SK-N-SH (cell line): ENCODE data around the gene ADCY1. TPM values are rescaled to one million over a fixed set of nuclear protein-coding genes. Genes with fewer than 3 reads are reported as not detected.
A peak's percentile ranks its signal among the peaks of the same experiment; 100 is the strongest.
"Not testable (repeated sequence)": the region's sequence is repeated elsewhere in the genome, so short reads cannot be mapped to it uniquely, and the experiment has no call there.

ENCODE experiments used
- CTCF ChIA-PET: fragments of 300-600, 350-600 bp; formaldehyde crosslinking; extraction: SDS; loops from one replicate; lab custom pipeline; 2021; lab: Yijun Ruan, JAX
- POLR2A ChIA-PET: fragments of 350-600 bp; sonication (Branson Sonifier 250); formaldehyde crosslinking; extraction: SDS; loops from one replicate; lab custom pipeline; 2020; ENCODE audit warnings: antibody characterized with exemption, inconsistent platforms; lab: Yijun Ruan, JAX
- DNase-seq: peaks from one replicate; pipeline ENCODE4 v3.0.0; 2012
- H2AFZ ChIP-seq: fragments of 200-600 bp; sonication (generic); 2 replicates; pipeline ENCODE4 v1.8.1; 2016; ENCODE audit warnings: antibody characterized with exemption, mild to moderate bottlenecking, low read depth
- H3F3A ChIP-seq: fragments of 200-600 bp; sonication (generic); replicated peaks from 2 replicates; pipeline ENCODE3; 2016; ENCODE audit warnings: antibody characterized with exemption, mild to moderate bottlenecking; ENCODE audit not compliant: insufficient read depth
- H3K27ac ChIP-seq, 2 experiments: fragments of 200-500 bp in 1 of 2; fragments of 200-600 bp in 1 of 2; sonication (Bioruptor generic) in 1 of 2; sonication (generic), shearing (Covaris generic) in 1 of 2; 2 replicates each; pipeline versions ENCODE4 v1.5.1 to v1.6.1; 2014 to 2016; ENCODE audit warnings: low read depth in 2 of 2, inconsistent platforms in 1 of 2, low read length in 1 of 2, mild to moderate bottlenecking in 1 of 2, mixed read lengths in 1 of 2
- H3K27me3 ChIP-seq: fragments of 200-600 bp; sonication (generic), shearing (Covaris generic); 2 replicates; pipeline ENCODE4 v1.6.1; 2016; ENCODE audit warnings: mixed run types; ENCODE audit not compliant: insufficient read depth
- H3K36me3 ChIP-seq, 2 experiments: fragments of 200-500 bp in 1 of 2; fragments of 200-600 bp in 1 of 2; sonication (Bioruptor generic) in 1 of 2; sonication (generic) in 1 of 2; replicated peaks in 1 of 2; 2 replicates each; pipeline versions ENCODE3 to v1.5.1; 2014 to 2016; ENCODE audit warnings: low read length in 1 of 2, mild to moderate bottlenecking in 1 of 2; ENCODE audit not compliant: insufficient read depth in 2 of 2, control insufficient read depth in 1 of 2
- H3K4me1 ChIP-seq, 2 experiments: fragments of 200-500 bp in 1 of 2; fragments of 200-600 bp in 1 of 2; sonication (Bioruptor generic) in 1 of 2; sonication (generic), shearing (Covaris generic) in 1 of 2; 2 replicates each; pipeline versions ENCODE4 v1.5.1 to v1.6.1; 2014 to 2016; ENCODE audit warnings: low read depth in 1 of 2, low read length in 1 of 2, mixed run types in 1 of 2; ENCODE audit not compliant: insufficient read depth in 2 of 2, control insufficient read depth in 1 of 2
- H3K4me2 ChIP-seq: fragments of 200-600 bp; sonication (generic), shearing (Covaris generic); 2 replicates; pipeline ENCODE4 v1.6.1; 2017; ENCODE audit warnings: mixed run types
- H3K4me3 ChIP-seq, 2 experiments: fragments of 200-500 bp in 1 of 2; fragments of 200-600 bp in 1 of 2; sonication (Bioruptor generic) in 1 of 2; sonication (generic), shearing (Covaris generic) in 1 of 2; 2 replicates each; pipeline versions ENCODE4 v1.5.1 to v1.8.1; 2014 to 2016; ENCODE audit warnings: low read depth in 2 of 2, inconsistent platforms in 1 of 2, low read length in 1 of 2, mild to moderate bottlenecking in 1 of 2, mixed read lengths in 1 of 2, moderate library complexity in 1 of 2
- H3K79me2 ChIP-seq: fragments of 200-600 bp; sonication (generic); 2 replicates; pipeline ENCODE4 v1.8.1; 2017; ENCODE audit warnings: mild to moderate bottlenecking; ENCODE audit not compliant: insufficient read depth
- H3K9ac ChIP-seq: fragments of 200-600 bp; sonication (generic); 2 replicates; pipeline ENCODE4 v1.6.1; 2017; ENCODE audit warnings: mixed run types
- H3K9me2 ChIP-seq: fragments of 200-600 bp; sonication (generic); 2 replicates; pipeline ENCODE4 v1.6.1; 2017; ENCODE audit warnings: mixed run types
- H3K9me3 ChIP-seq: fragments of 200-600 bp; sonication (generic); 2 replicates; pipeline ENCODE4 v1.6.1; 2017; ENCODE audit warnings: mixed run types, mild to moderate bottlenecking, moderate library complexity
- H4K20me1 ChIP-seq: fragments of 200-600 bp; sonication (generic); 2 replicates; pipeline ENCODE4 v1.6.1; 2017; ENCODE audit warnings: mild to moderate bottlenecking, mixed run types; ENCODE audit not compliant: insufficient read depth
- CHD2 ChIP-seq: fragments of 150-350 bp; IDR thresholded peaks from 2 replicates; pipeline ENCODE4 v1.6.1; 2018; ENCODE audit warnings: low read length; ENCODE audit not compliant: partially characterized antibody
- CTCF ChIP-seq: fragments of 200-600 bp; sonication (generic); IDR thresholded peaks from 2 replicates; pipeline ENCODE4 v1.6.1; 2017; ENCODE audit warnings: antibody characterized with exemption, mild to moderate bottlenecking, moderate library complexity
- ELF1 ChIP-seq: IDR thresholded peaks from 2 replicates; pipeline ENCODE4 v1.4.0; 2012
- EP300 ChIP-seq, 2 experiments: IDR thresholded peaks; 2 replicates each; pipeline versions ENCODE4 v1.4.0 to v1.6.1; 2012; ENCODE audit warnings: borderline replicate concordance in 1 of 2, low read depth in 1 of 2, low read length in 1 of 2
- FOXJ3 ChIP-seq: sonication (generic); formaldehyde crosslinking; IDR thresholded peaks from 2 replicates; pipeline ENCODE4 v1.5.1; 2020; ENCODE audit warnings: mild to moderate bottlenecking, missing genetic modification reagents
- GABPA ChIP-seq: IDR thresholded peaks from 2 replicates; pipeline ENCODE4 v1.4.0; 2012; ENCODE audit warnings: low read depth, mild to moderate bottlenecking
- IRF3 ChIP-seq: fragments of 150-350 bp; IDR thresholded peaks from 2 replicates; pipeline ENCODE4 v1.6.1; 2016; ENCODE audit warnings: mild to moderate bottlenecking, low read depth, low read length
- MAX ChIP-seq: IDR thresholded peaks from 2 replicates; pipeline ENCODE4 v1.4.0; 2012; ENCODE audit warnings: low read depth
- MXI1 ChIP-seq: IDR thresholded peaks from 2 replicates; pipeline ENCODE4 v1.6.1; 2012; ENCODE audit warnings: mild to moderate bottlenecking, low read depth, low read length, improper control_type of control experiment
- NRF1 ChIP-seq: IDR thresholded peaks from 2 replicates; pipeline ENCODE4 v1.6.1; 2012; ENCODE audit warnings: low read depth, mild to moderate bottlenecking, low read length
- PBX3 ChIP-seq: IDR thresholded peaks from 2 replicates; pipeline ENCODE4; 2012
- POLR2AphosphoS5 ChIP-seq: IDR thresholded peaks from 2 replicates; pipeline ENCODE4 v1.6.1; 2012; ENCODE audit warnings: low read depth, low read length
- RCOR1 ChIP-seq: fragments of 150-350 bp; IDR thresholded peaks from 2 replicates; pipeline ENCODE4 v1.6.1; 2017; ENCODE audit warnings: antibody characterized with exemption, low read length
- RFX5 ChIP-seq: IDR thresholded peaks from 2 replicates; pipeline ENCODE4 v1.6.1; 2012; ENCODE audit warnings: mild to moderate bottlenecking, improper control_type of control experiment, low read length
- TAF1 ChIP-seq: IDR thresholded peaks from 2 replicates; pipeline ENCODE4 v1.6.1; 2012; ENCODE audit warnings: low read depth, mild to moderate bottlenecking, low read length, moderate library complexity, borderline replicate concordance
- USF1 ChIP-seq: IDR thresholded peaks from 2 replicates; pipeline ENCODE4 v1.4.0; 2012; ENCODE audit warnings: low read depth, borderline replicate concordance
- USF2 ChIP-seq: fragments of 150-350 bp; IDR thresholded peaks from 2 replicates; pipeline ENCODE4 v1.6.1; 2017; ENCODE audit warnings: antibody characterized with exemption, low read length, low read depth, borderline replicate concordance
- YY1 ChIP-seq: IDR thresholded peaks from 2 replicates; pipeline ENCODE4 v1.4.0; 2012; ENCODE audit warnings: low read depth, mild to moderate bottlenecking
- ZBTB33 ChIP-seq: IDR thresholded peaks from 2 replicates; pipeline ENCODE4 v1.4.0; 2012; ENCODE audit warnings: low read depth, borderline replicate concordance
- WGBS: methylation state at CpG from one replicate; pipeline ENCODE4 v1.1.6; 2017; ENCODE audit warnings: low lambda C conversion rate; 5-methylcytosine and 5-hydroxymethylcytosine counted together
- polyA plus RNA-seq, 3 experiments: library from polyadenylated mRNA; depleted of rRNA; stranded (reverse); fragments of >200 nt; gene quantifications; 2 replicates each; pipeline ENCODE4 v1.2.3, GENCODE V29; 2012

The ADCY1 gene
- polyA plus RNA-seq, 1 of the 3 experiments (the other 2 are of a cell fraction), result 0.16 TPM

GRCh38 chr7:45768516-45769394, 194.6 kb downstream of the ADCY1 start:
- not testable (repeated sequence) for H3K9me2 ChIP-seq, H4K20me1 ChIP-seq, H3F3A ChIP-seq
- H2AFZ ChIP-seq, result peak overlapping the region; percentile 96
- H3K79me2 ChIP-seq, result peaks cover 49% of the 10 kb centered on the region
- CTCF ChIA-PET, result interaction anchor here (0.7 kb wide), 1 partner anchor 283 kb away, joined by 3 read pairs; no protein-coding TSS in a partner anchor
- peak overlapping the region; percentile 97 to 100 for H3K4me3 ChIP-seq
- POLR2A ChIA-PET, result interaction anchor here (1.2 kb wide), 1 partner anchor 359 kb away, joined by 3 read pairs; no protein-coding TSS in a partner anchor
- TF ChIP-seq EP300 (IDR thresholded peaks at IDR 0.05; ENCODE audit: borderline replicate concordance in 1 of 2, low read depth in 1 of 2, low read length in 1 of 2) (peak in 1 of 2 experiments; percentile 13; a peak in 1 of 4 replicates), ZBTB33 (peak; percentile 59; the same call in 1 of the 2 replicates), CHD2 (peak; percentile 76), NRF1 (0 out of 2 replicates have a peak, but pooled peaks have one; percentile 10), YY1 (0 out of 2 replicates have a peak, but pooled peaks have one; percentile 41), CTCF (peak; percentile 22), USF1 (peak; percentile 55; the same call in 1 of the 2 replicates), PBX3 (peak; percentile 77), USF2 (0 out of 2 replicates have a peak, but pooled peaks have one; percentile 9), RCOR1 (peak; percentile 7; the same call in 1 of the 2 replicates), POLR2AphosphoS5 (peak; percentile 77), GABPA (peak; percentile 66), MAX (peak; percentile 94), IRF3 (peak; percentile 38; the same call in 1 of the 2 replicates), MXI1 (peak; percentile 75), ELF1 (peak; percentile 92), RFX5 (peak; percentile 93), TAF1 (peak; percentile 67), FOXJ3 (CRISPR knock-in tag) (peak; percentile 69)
- TF ChIP-seq, all 33 proteins: peak for 19; not testable (repeated sequence) for 14
- not testable (repeated sequence) for H3K4me1 ChIP-seq, H3K9me3 ChIP-seq, H3K27me3 ChIP-seq, H3K36me3 ChIP-seq
- peak overlapping the region; percentile 96 for H3K9ac ChIP-seq
- H3K27ac ChIP-seq, result peak overlapping the region; percentile 71 to 80
- WGBS, result 1% methylated on average over 57 of the region's 72 CpGs
- peak overlapping the region; percentile 90 for H3K4me2 ChIP-seq
- peak; percentile 93 for DNase-seq
